ENCODE results near the gene COL1A2.

COL1A2 gene

DNA sequence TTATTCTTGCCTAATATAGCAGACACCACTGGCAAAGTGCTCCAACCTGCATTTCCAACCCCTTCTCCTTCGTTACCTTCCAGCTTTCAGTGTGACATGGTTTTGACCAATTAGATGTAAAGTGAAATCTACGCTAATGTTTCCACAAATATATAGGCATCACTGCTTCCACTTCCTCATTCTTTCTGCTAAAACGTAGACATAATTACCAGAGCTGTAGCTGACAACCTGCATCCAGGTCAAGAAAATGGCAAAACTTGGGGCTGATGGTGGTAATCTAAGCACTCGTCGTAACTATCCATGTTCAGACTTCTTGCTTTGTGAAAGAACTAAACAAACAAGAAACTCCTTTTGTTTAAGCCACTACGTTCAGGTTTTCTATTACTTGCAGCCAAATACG is 41.8 kb upstream of the COL1A2 start:
- no peak overlapping the region for H3K27ac ChIP-seq
- no peaks in the 10 kb centered on the region for H3K36me3 ChIP-seq
- H3K4me3 ChIP-seq (ENCODE audit: low read depth in 1 of 2, low read length in 1 of 2), result no peak overlapping the region
- no peaks in the 10 kb centered on the region for H3K4me1 ChIP-seq (ENCODE audit: control insufficient read depth in 1 of 2, insufficient read depth in 1 of 2, low read depth in 1 of 2, low read length in 1 of 2)
- TF ChIP-seq, protein P1, sequence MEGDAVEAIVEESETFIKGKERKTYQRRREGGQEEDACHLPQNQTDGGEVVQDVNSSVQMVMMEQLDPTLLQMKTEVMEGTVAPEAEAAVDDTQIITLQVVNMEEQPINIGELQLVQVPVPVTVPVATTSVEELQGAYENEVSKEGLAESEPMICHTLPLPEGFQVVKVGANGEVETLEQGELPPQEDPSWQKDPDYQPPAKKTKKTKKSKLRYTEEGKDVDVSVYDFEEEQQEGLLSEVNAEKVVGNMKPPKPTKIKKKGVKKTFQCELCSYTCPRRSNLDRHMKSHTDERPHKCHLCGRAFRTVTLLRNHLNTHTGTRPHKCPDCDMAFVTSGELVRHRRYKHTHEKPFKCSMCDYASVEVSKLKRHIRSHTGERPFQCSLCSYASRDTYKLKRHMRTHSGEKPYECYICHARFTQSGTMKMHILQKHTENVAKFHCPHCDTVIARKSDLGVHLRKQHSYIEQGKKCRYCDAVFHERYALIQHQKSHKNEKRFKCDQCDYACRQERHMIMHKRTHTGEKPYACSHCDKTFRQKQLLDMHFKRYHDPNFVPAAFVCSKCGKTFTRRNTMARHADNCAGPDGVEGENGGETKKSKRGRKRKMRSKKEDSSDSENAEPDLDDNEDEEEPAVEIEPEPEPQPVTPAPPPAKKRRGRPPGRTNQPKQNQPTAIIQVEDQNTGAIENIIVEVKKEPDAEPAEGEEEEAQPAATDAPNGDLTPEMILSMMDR (IDR thresholded peaks at IDR 0.05), result no peak
- no peaks in the 10 kb centered on the region for H3K9me3 ChIP-seq
- peaks cover 4% of the 10 kb centered on the region for H3K27me3 ChIP-seq

GRCh38 chr7:94354953-94355352 is 39.7 kb upstream of the COL1A2 start:
- Histone ChIP-seq H3K4me1 (ENCODE audit: control insufficient read depth in 1 of 2, insufficient read depth in 1 of 2, low read depth in 1 of 2, low read length in 1 of 2) (no peaks in the 10 kb centered on the region), H3K9me3 (no peaks in the 10 kb centered on the region), H3K27ac (no peak overlapping the region), H3K36me3 (no peaks in the 10 kb centered on the region), H3K4me3 (ENCODE audit: low read depth in 1 of 2, low read length in 1 of 2) (no peak overlapping the region), H3K27me3 (peaks cover 4% of the 10 kb centered on the region)
- TF ChIP-seq, protein P1 (IDR thresholded peaks at IDR 0.05), result no peak

- no peaks in the 10 kb centered on the region for H3K9me3 ChIP-seq
- no peak overlapping the region for H3K27ac ChIP-seq
- TF ChIP-seq, protein P1 (IDR thresholded peaks at IDR 0.05), result no peak
- no peaks in the 10 kb centered on the region for H3K36me3 ChIP-seq
- H3K4me1 ChIP-seq (ENCODE audit: control insufficient read depth in 1 of 2, insufficient read depth in 1 of 2, low read depth in 1 of 2, low read length in 1 of 2), result no peaks in the 10 kb centered on the region
- H3K4me3 ChIP-seq (ENCODE audit: low read depth in 1 of 2, low read length in 1 of 2), result no peak overlapping the region
- peaks cover 4% of the 10 kb centered on the region for H3K27me3 ChIP-seq
Measured at GRCh38 chr7:94355454-94355853, 39.2 kb upstream of the COL1A2 start.

DNA sequence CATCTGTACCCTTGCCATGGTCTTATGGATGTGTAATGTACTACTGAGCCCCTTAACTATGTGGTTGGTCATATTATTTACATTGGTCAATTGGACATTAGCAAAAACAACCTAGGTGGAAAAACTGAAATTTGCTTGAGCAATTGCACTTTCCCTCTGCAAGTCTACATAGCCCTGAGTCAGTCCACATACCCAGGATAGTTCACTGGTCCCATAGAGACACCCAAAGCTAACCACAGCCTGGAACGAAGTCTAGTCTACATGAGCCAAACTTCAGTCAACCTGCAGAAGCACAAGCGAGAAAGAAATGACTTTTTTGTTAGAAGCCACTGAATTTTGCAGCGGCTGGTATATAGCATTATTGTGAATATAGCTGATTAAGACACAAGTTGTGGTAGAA is 37.6 kb upstream of the COL1A2 start:
- TF ChIP-seq, protein P1 (IDR thresholded peaks at IDR 0.05), result no peak
- Histone ChIP-seq H3K27ac (no peak overlapping the region), H3K27me3 (no peaks in the 10 kb centered on the region), H3K4me1 (ENCODE audit: control insufficient read depth in 1 of 2, insufficient read depth in 1 of 2, low read depth in 1 of 2, low read length in 1 of 2) (no peaks in the 10 kb centered on the region), H3K4me3 (ENCODE audit: low read depth in 1 of 2, low read length in 1 of 2) (no peak overlapping the region), H3K36me3 (no peaks in the 10 kb centered on the region), H3K9me3 (no peaks in the 10 kb centered on the region)

GRCh38 chr7:94360926-94361325 is 33.8 kb upstream of the COL1A2 start:
- no peaks in the 10 kb centered on the region for H3K36me3 ChIP-seq
- no peak overlapping the region for H3K27ac ChIP-seq
- no peak overlapping the region for H3K4me3 ChIP-seq (ENCODE audit: low read depth in 1 of 2, low read length in 1 of 2)
- TF ChIP-seq, protein P1 (IDR thresholded peaks at IDR 0.05), result no peak
- H3K4me1 ChIP-seq (ENCODE audit: control insufficient read depth in 1 of 2, insufficient read depth in 1 of 2, low read depth in 1 of 2, low read length in 1 of 2), result no peaks in the 10 kb centered on the region
- no peaks in the 10 kb centered on the region for H3K9me3 ChIP-seq
- no peaks in the 10 kb centered on the region for H3K27me3 ChIP-seq

DNA sequence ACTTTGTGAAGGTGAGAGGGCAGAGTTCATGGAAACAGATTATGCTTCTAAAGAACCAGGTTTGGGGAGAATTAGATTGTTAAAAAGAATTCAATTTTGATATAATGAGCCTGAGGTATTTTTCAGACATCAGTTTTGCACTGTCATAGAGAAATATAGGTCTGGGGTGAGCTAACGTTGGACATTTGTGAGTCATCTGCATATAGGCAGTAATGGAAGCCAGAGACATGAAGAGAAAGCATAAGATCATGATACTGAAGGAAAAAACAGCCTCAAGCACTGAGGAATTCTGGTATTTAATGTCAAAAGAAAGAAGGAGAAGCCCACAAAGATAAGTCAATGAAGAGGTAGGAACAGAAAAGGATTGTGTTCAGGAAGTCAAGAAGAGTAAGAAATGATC is 32.4 kb upstream of the COL1A2 start:
- TF ChIP-seq, protein P1 (IDR thresholded peaks at IDR 0.05), result no peak
- H3K27me3 ChIP-seq, result no peaks in the 10 kb centered on the region
- H3K4me1 ChIP-seq (ENCODE audit: control insufficient read depth in 1 of 2, insufficient read depth in 1 of 2, low read depth in 1 of 2, low read length in 1 of 2), result no peaks in the 10 kb centered on the region
- no peaks in the 10 kb centered on the region for H3K36me3 ChIP-seq
- no peak overlapping the region for H3K4me3 ChIP-seq (ENCODE audit: low read depth in 1 of 2, low read length in 1 of 2)
- H3K9me3 ChIP-seq, result no peaks in the 10 kb centered on the region
- H3K27ac ChIP-seq, result no peak overlapping the region

All from neutrophil (primary cell).